ENCODE results near the gene EED. TPM values are rescaled to one million over a fixed set of nuclear protein-coding genes. Genes with fewer than 3 reads are reported as not detected.
"Not testable (repeated sequence)": the region's sequence is repeated elsewhere in the genome, so short reads cannot be mapped to it uniquely, and the experiment has no call there.

EED gene
- total RNA-seq, 1 experiment from 2014 or later: 38.1 TPM

DNA sequence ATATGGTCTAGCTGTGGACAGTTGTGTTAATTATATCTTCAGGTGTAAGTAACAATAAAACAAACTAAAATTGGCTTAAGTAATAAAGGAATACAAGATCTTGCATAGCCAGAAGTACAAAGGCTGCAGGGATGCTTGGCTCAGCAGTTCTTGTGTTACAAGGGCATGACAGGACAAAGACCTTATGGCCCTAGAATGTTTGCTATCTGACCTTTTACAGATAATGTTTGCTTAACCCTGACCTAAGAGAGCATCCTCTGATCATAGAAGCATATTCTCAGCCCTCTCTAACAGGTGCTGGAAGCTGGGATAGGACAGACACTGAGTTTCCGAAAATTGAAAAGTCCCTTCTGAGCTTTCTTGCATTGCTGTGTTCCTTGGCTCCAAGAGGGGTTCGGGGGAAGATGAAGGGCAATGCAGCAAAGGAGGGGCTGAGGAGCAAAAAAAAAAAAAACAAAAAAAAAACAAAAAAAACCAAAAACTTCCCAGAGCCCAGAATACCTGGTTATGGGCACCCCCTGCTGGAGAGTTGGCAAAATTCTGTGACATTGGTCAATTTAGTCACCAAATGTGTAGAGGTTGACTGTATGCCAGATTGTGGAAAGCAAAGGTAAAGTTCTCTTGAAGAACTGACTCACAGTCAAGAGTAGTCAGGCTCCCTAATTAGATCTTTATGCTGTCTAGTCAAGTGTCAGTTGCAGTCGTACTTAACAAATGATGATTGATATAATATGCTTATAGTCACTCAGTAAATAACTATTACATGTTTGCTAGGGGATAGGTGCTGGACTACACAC lies 47.1 kb downstream of the EED start:
- DNase-seq (ENCODE audit: low read depth): peak; percentile 56

DNA sequence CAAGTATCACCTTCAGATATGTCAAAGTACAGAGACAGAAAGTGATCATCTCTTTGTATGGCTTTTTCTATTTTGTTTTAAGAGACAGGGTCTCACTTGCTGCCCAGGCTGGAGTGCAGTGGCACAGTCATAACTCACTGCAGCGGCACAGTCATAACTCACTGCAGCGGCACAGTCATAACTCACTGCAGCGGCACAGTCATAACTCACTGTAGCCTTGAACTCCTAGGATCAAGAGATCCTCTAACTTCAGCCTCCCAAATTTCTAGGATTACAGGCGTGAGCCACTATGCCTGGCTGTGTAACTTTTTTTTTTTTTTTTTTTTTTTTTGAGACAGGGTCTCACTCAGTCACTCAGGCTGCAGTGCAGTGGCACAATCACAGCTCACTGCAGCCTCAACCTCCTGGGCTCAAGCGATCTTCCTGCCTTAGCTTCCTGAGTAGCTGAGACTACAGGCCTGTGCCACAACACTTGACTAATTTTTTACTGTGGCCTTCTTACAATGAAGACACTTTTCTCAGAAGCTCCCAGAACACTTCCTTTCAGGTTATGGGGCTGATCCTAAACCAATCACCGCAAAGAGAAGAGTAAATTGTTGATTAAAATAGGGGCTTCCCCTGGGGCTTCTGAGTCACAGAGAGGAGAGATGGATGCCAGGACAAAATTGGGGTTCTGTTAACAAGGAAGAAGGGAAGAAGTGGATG lies 48.5 kb downstream of the EED start:
- DNase-seq (ENCODE audit: low read depth): no peak

DNA sequence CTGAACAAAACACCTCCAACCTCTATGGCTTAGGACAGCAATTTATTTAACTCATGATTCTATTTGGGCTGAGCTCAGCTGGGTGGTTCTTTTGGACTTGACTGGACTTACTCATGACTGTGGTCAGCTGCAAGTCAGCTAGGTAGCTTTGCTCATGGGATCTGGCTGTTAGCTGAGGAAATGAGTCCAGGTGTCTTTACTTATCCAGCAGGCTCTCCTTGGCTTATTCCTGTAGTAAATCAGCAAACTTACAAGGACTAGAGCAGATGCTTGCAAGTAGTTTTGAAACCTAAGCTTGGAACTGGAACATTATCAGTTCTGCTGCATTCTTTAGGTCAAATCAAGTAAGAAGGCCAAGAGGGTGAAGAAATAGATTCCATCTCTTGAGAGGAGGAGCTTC lies 49.5 kb downstream of the EED start:
- no peak for DNase-seq (ENCODE audit: low read depth)

DNA sequence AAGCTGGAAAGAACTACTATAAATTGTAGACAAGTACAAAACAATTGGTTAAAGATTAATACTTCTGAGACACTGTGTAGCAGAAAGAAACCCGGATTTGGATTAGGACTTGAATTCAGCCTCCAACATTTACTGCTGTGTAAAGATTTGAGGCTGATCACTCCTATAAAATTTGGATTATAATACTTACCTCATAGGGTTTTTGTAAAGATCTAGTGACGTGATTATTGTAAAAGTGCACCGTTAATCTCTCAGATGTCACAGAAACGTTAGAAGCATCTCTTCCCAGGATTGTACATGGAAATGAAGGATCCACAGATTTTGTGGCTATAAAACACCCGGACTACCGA lies 57.2 kb downstream of the EED start:
- no peak for DNase-seq (ENCODE audit: low read depth)

DNA sequence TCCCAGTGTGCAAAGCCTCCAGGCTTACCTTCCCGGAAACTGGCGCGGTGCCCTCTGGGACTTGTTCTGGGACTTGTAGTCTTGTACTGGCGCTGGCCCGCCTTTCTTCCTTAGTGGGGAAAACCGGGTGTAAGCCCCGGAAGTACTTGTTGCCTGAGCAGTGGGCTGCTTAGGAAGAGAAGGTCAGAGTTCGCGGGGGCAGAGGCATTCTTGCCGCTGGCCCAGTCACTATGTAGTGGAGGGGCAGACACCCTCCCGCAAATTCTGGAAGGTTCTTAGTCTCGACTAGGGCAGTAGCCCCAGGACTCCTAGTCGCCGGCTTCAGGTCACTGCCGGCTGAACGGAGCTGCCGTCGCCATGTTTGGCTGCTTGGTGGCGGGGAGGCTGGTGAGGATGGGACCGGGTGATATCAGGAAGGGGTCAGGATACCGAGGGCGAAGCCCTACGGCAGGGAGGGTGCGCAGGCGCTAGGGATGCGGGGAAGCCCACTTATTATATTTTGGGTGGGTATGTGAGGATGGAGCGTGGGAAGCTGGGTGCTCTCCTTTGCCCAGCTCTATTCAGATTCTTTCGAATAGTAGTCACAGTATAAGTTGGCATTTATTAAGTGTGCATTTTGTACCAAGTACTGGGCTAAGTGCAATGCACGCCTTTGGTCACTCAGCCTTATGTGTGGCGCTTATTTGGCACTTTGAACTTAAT lies 57.7 kb downstream of the EED start, which contains the start of gene HIKESHI:
HIKESHI (plus strand) TSS at position 149 of the 702 bp plus-strand sequence; CDS start at position 358, 209 bp downstream.
- DNase-seq (ENCODE audit: low read depth): peak; percentile 95

DNA sequence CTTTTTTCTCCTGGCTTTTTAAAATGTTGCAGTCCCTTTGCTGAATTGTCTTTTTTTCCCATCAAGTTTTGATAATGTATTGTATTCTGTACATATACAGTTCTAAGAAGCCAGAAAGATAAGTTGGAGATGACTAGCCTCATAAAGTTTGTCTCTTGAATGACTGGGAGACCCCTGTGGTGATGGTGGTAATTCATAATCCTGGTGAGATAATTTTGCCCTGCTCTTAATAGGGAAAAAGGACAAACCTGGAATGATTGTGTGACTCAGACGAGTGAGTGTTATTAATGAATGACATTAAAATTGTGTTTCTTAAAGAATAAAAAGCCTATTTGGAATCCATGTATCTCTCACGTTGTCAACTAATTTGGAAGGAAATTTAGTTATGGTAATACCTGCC lies 58.7 kb downstream of the EED start:
- peak; percentile 26 for DNase-seq (ENCODE audit: low read depth)

DNA sequence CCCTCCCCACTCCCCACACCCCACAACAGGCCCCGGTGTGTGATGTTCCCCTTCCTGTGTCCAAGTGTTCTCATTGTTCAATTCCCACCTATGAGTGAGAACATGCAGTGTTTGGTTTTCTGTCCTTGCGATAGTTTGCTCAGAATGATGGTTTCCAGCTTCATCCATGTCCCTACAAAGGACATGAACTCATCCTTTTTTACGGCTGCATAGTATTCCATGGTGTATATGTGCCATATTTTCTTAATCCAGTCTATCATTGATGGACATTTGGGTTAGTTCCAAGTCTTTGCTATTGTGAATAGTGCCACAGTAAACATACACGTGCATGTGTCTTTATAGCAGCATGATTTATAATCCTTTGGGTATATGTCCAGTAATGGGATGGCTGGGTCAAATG lies 64.2 kb downstream of the EED start:
- not testable (repeated sequence) for DNase-seq (ENCODE audit: low read depth)

DNA sequence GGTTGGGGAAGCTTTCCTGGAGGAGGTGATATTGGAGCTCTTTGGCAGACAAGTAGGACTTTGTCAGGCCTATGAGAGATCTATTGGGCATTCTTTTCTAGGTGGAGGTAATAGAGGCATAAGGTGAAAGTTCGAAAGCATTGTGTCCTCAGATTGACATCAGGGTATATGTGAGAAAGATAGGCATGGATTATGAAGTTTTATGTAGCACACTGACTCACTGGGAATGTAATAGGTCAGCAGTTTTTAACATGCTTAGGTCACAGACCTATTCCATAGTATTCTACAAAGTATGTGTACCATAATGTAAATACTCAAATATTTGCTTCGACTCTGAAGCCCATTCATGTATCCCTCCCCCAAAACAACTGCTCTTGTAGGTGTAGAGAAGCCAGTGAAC lies 69.2 kb downstream of the EED start:
- DNase-seq (ENCODE audit: low read depth): no peak

DNA sequence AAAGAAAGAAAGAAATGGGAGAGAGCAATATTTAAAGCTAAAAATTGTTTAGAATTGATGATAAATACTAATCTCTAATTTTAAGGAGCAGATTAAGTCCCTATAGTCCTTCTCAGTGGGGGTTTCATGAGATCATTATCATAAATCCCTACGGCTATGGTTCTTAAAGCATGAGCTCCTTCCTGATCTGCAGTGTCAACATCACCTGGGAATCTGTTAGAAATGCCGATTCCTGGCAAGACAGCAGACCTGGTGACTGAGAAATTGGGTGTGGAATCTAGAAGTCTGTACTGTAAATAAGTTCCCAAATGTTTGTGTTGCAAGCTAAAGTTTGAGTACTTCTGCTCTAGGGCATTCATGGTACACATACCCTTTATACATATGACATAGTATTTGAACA lies 70.1 kb downstream of the EED start:
- DNase-seq (ENCODE audit: low read depth): no peak

Small RNA genes within 50 kb of the gene (small RNA-seq; reads per million reads assigned to genes)
- gene RF00017 (not detected), gene RN7SL225P (not detected)

Other genes with a start within 250 kb of the EED start
- 92.3 and 164 TPM in 2 replicates for gene PICALM, start 175.7 kb upstream of the EED start, total RNA-seq (2014; rRNA removed; shearing (Covaris generic))
- 58.5 and 64.1 TPM in 2 replicates for gene HIKESHI, start 57.5 kb downstream of the EED start, total RNA-seq (2014; rRNA removed; shearing (Covaris generic))
- 0.19 TPM in 1 of 2 replicates, not detected in the other for gene CCDC81, start 130.1 kb downstream of the EED start, total RNA-seq (2014; rRNA removed; shearing (Covaris generic))